ENCODE results near the gene DISC1.

- TF ChIP-seq KLF9 (CRISPR knock-in tag; IDR thresholded peaks at IDR 0.05; ENCODE audit: low read depth) (no peak), KLF16 (CRISPR knock-in tag; IDR thresholded peaks at IDR 0.05) (no peak), EP300 (IDR thresholded peaks at IDR 0.05; ENCODE audit: low read depth in 2 of 2, low read length in 2 of 2) (no peak), EP300 (CRISPR knock-in tag; IDR thresholded peaks at IDR 0.05; ENCODE audit: borderline replicate concordance) (no peak), GATAD2A (CRISPR knock-in tag; IDR thresholded peaks at IDR 0.05) (no peak), SP1 (IDR thresholded peaks at IDR 0.05) (no peak), SP1 (CRISPR knock-in tag; IDR thresholded peaks at IDR 0.05) (no peak), ZNF350 (CRISPR knock-in tag; IDR thresholded peaks at IDR 0.05; ENCODE audit: borderline replicate concordance, low read depth) (no peak), RAD21 (CRISPR knock-in tag; IDR thresholded peaks at IDR 0.05) (no peak), ZSCAN29 (CRISPR knock-in tag; conservative IDR thresholded peaks at IDR 0.05) (no peak)
These were observed 35.1 kb upstream of the DISC1 start for GRCh38 chr1:231591466-231591865.
